Fibroblast of lung (primary cell): ENCODE data around the gene CXCR4. TPM values are rescaled to one million over a fixed set of nuclear protein-coding genes. Genes with fewer than 3 reads are reported as not detected.

Experiments used
- DNase-seq, 2 donors: peaks; one replicate each; pipeline versions ENCODE4 v3.0.0 to v3.0.0-alpha.2; 2010; ENCODE audit warnings: low read depth in 2 of 2
- H2AFZ ChIP-seq: 2 replicates; pipeline ENCODE4 v1.5.1; 2012; ENCODE audit warnings: low read length, control low read depth, inconsistent platforms
- H3K27ac ChIP-seq: 2 replicates; pipeline ENCODE4 v1.5.1; 2011; ENCODE audit warnings: low read length, control low read depth; ENCODE audit not compliant: insufficient read depth
- H3K27me3 ChIP-seq: 2 replicates; pipeline ENCODE4 v1.5.1; 2011; ENCODE audit warnings: mild to moderate bottlenecking, low read length; ENCODE audit not compliant: control insufficient read depth, insufficient read depth
- H3K36me3 ChIP-seq: 2 replicates; pipeline ENCODE4 v1.5.1; 2011; ENCODE audit warnings: low read length; ENCODE audit not compliant: control insufficient read depth, insufficient read depth
- H3K4me1 ChIP-seq: 2 replicates; pipeline ENCODE4 v1.5.1; 2011; ENCODE audit warnings: low read length; ENCODE audit not compliant: control insufficient read depth, insufficient read depth; ENCODE audit errors: extremely low read depth
- H3K4me2 ChIP-seq: 2 replicates; pipeline ENCODE4 v1.5.1; 2011; ENCODE audit warnings: low read length, control low read depth; ENCODE audit not compliant: insufficient read depth; ENCODE audit errors: extremely low read depth
- H3K4me3 ChIP-seq, 4 experiments: fragments of 200-600 bp in 1 of 4; sonication (generic) in 1 of 4; replicated peaks in 1 of 4; 2 replicates each; pipeline ENCODE4 v1.5.1; 2011 to 2016; ENCODE audit warnings: low read length in 4 of 4, low read depth in 3 of 4, mild to moderate bottlenecking in 3 of 4, control low read depth in 2 of 4, inconsistent platforms in 1 of 4, mixed read lengths in 1 of 4; ENCODE audit not compliant: insufficient read depth in 1 of 4; ENCODE audit errors: control extremely low read depth in 1 of 4
- H3K79me2 ChIP-seq: 2 replicates; pipeline ENCODE4 v1.5.1; 2012; ENCODE audit warnings: mild to moderate bottlenecking, low read length, inconsistent platforms; ENCODE audit not compliant: control insufficient read depth, insufficient read depth
- H3K9ac ChIP-seq: 2 replicates; pipeline ENCODE4 v1.5.1; 2011; ENCODE audit warnings: mild to moderate bottlenecking, low read length, control low read depth; ENCODE audit not compliant: insufficient read depth
- H3K9me3 ChIP-seq: 2 replicates; pipeline ENCODE4 v1.5.1; 2012; ENCODE audit warnings: low read depth, low read length; ENCODE audit not compliant: control insufficient read depth, insufficient read depth
- H4K20me1 ChIP-seq: 2 replicates; pipeline ENCODE4 v1.5.1; 2011; ENCODE audit warnings: low read length; ENCODE audit not compliant: control insufficient read depth, insufficient read depth; ENCODE audit errors: extremely low read depth
- EZH2 ChIP-seq: IDR thresholded peaks from 2 replicates; pipeline ENCODE4 v1.5.1; 2012; ENCODE audit warnings: low read length, control low read depth, mild to moderate bottlenecking; ENCODE audit errors: missing control alignments
- polyA plus RNA-seq, 2 donors: library from polyadenylated mRNA; depleted of rRNA in 1 of 2; stranded (reverse) in 1 of 2; unstranded in 1 of 2; fragments of >200 nt; gene quantifications; 2 replicates each; pipeline ENCODE4 v1.2.1, GENCODE V29; 2011 to 2012; ENCODE audit warnings: missing spikeins in 1 of 2
- total RNA-seq: library from RNA; depleted of rRNA; stranded (reverse); fragments of >200 nt; gene quantifications from 2 replicates; pipeline ENCODE4 v1.2.1, GENCODE V29; 2014
- TF ChIP-seq, protein P1 (sequence below), 2 donors: IDR thresholded peaks in 1 of 2; conservative IDR thresholded peaks in 1 of 2; 1 replicate in 1 of 2; 2 replicates in 1 of 2; pipeline ENCODE4 v1.5.1; 2011 to 2012; ENCODE audit warnings: low read length in 2 of 2, control low read depth in 1 of 2, inconsistent platforms in 1 of 2, low read depth in 1 of 2, mild to moderate bottlenecking in 1 of 2

Gene CXCR4
- total and polyA plus RNA-seq, 2 donors (not counting 1 experiment from before 2014, with no cell fraction given): 0.03 TPM; not detected in 1

DNA sequence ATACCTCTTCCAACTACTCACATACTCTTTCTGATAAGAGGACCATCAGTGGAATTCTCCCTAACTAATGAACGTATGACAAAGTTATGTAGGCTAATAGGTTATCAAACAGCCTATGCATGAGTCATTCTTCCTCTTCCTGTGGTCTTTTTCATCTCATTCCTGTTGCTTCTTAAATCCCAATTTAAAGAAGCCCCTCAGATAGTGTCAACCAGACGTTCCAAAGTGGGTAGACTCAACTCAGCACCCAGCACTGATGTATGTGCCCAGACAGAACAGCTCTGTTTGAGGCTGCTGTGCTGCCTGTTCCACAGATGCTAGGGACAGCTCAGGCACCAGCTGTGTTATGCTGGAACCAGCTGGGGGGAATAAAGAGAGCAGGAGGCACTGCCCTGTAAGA, 52.6 kb downstream of the CXCR4 start:
- H3K4me3 ChIP-seq: no peak overlapping the region
- TF ChIP-seq, protein P1, sequence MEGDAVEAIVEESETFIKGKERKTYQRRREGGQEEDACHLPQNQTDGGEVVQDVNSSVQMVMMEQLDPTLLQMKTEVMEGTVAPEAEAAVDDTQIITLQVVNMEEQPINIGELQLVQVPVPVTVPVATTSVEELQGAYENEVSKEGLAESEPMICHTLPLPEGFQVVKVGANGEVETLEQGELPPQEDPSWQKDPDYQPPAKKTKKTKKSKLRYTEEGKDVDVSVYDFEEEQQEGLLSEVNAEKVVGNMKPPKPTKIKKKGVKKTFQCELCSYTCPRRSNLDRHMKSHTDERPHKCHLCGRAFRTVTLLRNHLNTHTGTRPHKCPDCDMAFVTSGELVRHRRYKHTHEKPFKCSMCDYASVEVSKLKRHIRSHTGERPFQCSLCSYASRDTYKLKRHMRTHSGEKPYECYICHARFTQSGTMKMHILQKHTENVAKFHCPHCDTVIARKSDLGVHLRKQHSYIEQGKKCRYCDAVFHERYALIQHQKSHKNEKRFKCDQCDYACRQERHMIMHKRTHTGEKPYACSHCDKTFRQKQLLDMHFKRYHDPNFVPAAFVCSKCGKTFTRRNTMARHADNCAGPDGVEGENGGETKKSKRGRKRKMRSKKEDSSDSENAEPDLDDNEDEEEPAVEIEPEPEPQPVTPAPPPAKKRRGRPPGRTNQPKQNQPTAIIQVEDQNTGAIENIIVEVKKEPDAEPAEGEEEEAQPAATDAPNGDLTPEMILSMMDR (conservative IDR thresholded peaks at IDR 0.05 in 1 of 2, IDR thresholded peaks at IDR 0.05 in 1 of 2; ENCODE audit: low read depth in 1 of 2, low read length in 2 of 2): no peak
- TF ChIP-seq EZH2: no peak
- no peak overlapping the region for H2AFZ ChIP-seq
- no peaks in the 10 kb centered on the region for H4K20me1 ChIP-seq
- H3K79me2 ChIP-seq: no peaks in the 10 kb centered on the region
- H3K4me1 ChIP-seq: no peaks in the 10 kb centered on the region
- no peak overlapping the region for H3K9ac ChIP-seq
- no peaks in the 10 kb centered on the region for H3K36me3 ChIP-seq
- no peak overlapping the region for H3K4me2 ChIP-seq
- H3K27ac ChIP-seq: no peak overlapping the region
- H3K27me3 ChIP-seq: no peaks in the 10 kb centered on the region
- no peaks in the 10 kb centered on the region for H3K9me3 ChIP-seq
- DNase-seq: peak in 1 of 2 donors; percentile 26

Other genes starting within 250 kb of the CXCR4 start
- gene MCM6, start 241.7 kb downstream of the CXCR4 start, total RNA-seq: 8.7 and 11.2 TPM in 2 replicates
- 36.0 and 60.2 TPM in 2 replicates for gene MCM6, start 241.7 kb downstream of the CXCR4 start, polyA plus RNA-seq
- gene DARS1, start 132.5 kb downstream of the CXCR4 start, total RNA-seq: 75.5 and 96.8 TPM in 2 replicates
- gene DARS1, start 132.5 kb downstream of the CXCR4 start, polyA plus RNA-seq: 96.0 and 110 TPM in 2 replicates